G401 (cell line): ENCODE results near the gene DPRX. TPM values are rescaled to one million over a fixed set of nuclear protein-coding genes. Genes with fewer than 3 reads are reported as not detected.

Source experiments
- total RNA-seq: library from RNA; depleted of rRNA; stranded (reverse); fragments of >200 nt; shearing (Covaris generic); gene quantifications from 2 replicates; pipeline ENCODE4 v1.2.3, GENCODE V29; 2014; rRNA removed

DPRX gene
- total RNA-seq, 1 experiment from 2014 or later, result not detected

Other genes with a start within 250 kb of the DPRX start
- gene ZNF765, start 236.8 kb upstream of the DPRX start, total RNA-seq, result 10.3 and 13.8 TPM in 2 replicates
- 10.3 and 17.7 TPM in 2 replicates for gene ZNF761, start 200.0 kb upstream of the DPRX start, total RNA-seq
- 0.37 and 0.75 TPM in 2 replicates for gene ZNF813, start 164.3 kb upstream of the DPRX start, total RNA-seq
- gene ZNF331, start 93.9 kb upstream of the DPRX start, total RNA-seq, result 4.2 and 10.6 TPM in 2 replicates
- gene NLRP12, start 192.3 kb downstream of the DPRX start, total RNA-seq, result not detected in 2 replicates
- gene MYADM, start 235.9 kb downstream of the DPRX start, total RNA-seq, result 6.1 and 6.3 TPM in 2 replicates